ENCODE measurements around the gene ZIC1.

ZIC1 gene

GRCh38 chr3:147379651-147380050 is 29.5 kb upstream of the ZIC1 start:
- DNase-seq (ENCODE audit: low read depth in 2 of 2, low spot score in 1 of 2): no peak

GRCh38 chr3:147380387-147380951 is 28.7 kb upstream of the ZIC1 start:
- DNase-seq (ENCODE audit: low read depth in 2 of 2, low spot score in 1 of 2): no peak

DNA sequence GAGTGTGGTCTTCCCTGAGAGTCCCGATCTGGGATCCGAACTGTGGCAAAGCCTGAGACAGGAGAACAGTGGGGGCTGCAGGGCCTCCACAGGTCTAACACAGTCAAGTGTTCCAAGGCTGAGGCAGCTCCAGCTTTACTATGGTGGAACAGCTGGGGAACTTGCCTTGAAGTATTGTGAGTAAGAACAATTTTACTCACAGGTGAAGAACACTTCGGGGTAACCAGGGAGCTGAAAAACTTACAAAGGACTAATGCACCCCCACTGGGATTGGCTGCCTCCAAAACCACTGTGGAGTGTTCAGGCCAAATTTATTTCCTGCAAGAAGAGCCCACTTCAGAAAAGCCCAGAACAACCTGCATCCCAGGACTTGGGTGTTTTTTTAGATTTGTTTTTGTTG is 28.2 kb upstream of the ZIC1 start:
- DNase-seq (ENCODE audit: low read depth in 2 of 2, low spot score in 1 of 2): no peak

- DNase-seq (ENCODE audit: low read depth in 2 of 2, low spot score in 1 of 2): no peak
Observed at GRCh38 chr3:147381596-147381995, 27.6 kb upstream of the ZIC1 start.

DNA sequence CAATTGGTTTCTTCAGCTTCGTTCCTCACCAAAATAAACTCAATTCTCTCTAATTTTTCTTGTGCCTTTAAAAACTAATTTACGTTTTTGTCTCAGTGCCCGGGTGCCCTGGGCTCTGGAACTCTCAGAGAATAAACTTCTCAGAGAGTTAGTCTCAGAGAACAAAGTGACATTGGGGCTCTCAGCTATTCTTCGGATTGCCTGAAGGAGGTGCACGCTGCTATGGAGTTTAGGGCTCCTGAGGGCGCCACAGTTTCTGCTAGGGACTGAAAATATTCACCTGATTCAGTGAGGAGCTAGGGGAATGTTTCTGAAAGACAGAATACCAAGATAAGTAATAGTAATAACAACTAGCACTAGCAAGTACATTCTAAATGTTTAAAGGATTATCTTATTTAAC is 25.5 kb upstream of the ZIC1 start:
- no peak for DNase-seq (ENCODE audit: low read depth in 2 of 2, low spot score in 1 of 2)

DNA sequence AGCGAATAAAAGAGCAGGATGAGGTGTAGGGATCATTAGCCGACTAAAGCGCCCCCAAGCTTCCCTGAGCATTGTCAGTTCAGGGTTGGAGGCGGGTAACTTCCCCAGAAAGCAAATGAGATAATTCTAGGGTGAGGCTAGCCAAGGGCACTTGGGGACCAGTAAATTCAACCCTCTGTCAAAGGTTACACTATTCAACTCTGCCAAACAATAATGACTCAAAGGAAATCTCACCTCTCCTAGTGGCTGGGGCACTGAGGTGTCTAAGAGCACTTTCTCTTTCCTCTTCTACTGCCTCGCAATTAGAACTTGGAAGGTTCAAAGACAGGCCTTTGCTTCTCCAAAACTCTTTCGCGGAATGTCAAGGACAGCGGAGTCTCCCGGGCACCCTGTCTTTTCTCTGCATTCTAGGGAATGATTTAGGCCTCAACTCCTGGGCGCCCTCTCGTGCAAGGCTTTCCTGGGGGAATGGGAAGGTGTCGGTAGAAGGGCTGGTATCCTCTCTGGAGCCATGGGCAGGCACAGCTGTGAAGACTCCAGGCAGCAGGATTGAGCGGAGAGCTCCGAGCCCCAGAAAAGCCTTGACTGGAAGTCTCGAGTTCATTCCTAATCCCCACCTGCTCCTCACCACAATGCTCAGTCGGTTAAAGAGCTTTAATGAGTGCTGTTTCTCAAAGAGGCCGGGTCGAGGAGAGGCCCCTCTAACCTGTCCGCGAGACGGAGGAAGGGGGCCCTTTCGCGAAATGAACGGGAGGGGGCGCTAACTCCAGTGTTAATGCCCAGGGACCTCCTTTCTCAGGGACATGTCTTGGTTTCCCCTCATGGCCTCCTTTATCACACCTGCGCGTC is 24.7 kb upstream of the ZIC1 start:
- DNase-seq (ENCODE audit: low read depth in 2 of 2, low spot score in 1 of 2): no peak

DNA sequence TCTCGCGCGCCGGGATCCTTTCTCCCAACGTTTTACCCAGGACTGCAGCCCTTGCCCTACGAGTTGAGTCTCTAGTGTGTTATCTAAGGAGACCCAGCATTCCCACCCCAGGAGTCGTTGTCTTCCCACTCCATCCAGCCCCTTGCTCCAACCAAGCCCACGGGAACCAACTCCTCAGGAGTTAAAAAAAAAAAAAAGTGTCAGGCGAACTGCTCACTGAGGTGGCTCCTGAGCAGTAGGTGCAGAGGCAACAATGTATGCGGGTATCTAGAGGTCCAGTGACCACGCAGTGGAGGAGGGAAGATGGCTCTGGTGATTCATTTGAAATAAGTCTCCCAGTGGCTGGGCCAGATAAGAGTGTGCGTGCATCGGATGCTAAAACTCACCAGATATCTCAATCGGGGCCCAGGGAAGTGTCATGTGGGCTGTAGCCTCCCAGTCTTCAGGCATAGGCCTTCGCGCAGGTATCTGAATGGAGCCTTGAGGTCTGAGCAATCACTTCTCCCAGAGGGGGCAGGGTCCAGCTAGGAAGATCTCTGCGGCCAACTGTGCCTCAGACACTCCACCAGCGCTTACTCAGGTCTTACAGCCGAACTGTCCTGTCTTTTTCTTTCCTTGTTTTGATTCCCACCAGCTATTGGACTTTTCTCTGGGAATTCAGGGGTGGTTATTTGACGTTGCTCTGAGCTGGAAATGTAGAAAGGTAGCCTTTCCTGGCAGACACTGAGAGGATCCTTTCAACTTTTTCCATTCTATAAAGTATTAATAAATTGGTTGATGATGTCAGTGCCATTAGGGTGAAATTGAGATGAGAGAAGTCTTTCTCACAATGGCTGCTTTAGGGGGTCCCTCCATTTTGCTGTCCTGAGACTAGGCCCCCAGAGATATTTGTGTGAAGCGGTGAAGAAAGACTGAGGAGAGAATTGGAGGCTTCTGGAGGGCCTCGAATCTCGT is 23.8 kb upstream of the ZIC1 start:
- no peak for DNase-seq (ENCODE audit: low read depth in 2 of 2, low spot score in 1 of 2)

DNA sequence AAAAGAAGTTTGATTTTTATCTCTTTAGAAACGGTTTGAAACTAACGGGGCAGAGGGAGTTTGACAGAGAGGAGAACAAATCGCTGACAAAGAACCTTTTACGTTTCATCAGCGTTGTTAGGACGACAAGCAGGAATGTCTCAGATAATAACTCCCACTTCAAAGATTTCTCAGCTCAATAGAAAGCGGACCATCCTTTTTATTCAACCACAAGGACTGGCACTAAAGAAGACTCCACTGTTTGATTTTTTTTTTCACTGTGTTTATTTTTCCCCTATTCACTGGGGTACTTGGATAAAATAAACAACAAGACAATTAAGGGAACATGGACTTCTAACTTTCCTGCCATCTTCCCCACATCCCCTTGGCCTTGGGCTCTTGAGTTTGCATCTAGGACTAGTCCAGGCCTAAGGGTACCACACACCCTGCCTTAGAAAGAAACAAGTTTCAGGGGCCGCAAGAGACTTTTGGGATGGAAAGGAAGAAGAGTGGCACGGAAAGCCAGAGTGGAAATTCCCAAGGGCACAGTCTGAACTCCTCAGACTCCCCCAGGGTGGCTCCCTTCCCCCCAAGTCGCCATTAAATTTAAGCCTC is 21.8 kb upstream of the ZIC1 start:
- no peak for DNase-seq (ENCODE audit: low read depth in 2 of 2, low spot score in 1 of 2)

GRCh38 chr3:147387885-147388699 is 21.1 kb upstream of the ZIC1 start:
- DNase-seq (ENCODE audit: low read depth in 2 of 2, low spot score in 1 of 2): no peak

- no peak for DNase-seq (ENCODE audit: low read depth in 2 of 2, low spot score in 1 of 2)
Observed at GRCh38 chr3:147388700-147389580, 20.2 kb upstream of the ZIC1 start.

DNA sequence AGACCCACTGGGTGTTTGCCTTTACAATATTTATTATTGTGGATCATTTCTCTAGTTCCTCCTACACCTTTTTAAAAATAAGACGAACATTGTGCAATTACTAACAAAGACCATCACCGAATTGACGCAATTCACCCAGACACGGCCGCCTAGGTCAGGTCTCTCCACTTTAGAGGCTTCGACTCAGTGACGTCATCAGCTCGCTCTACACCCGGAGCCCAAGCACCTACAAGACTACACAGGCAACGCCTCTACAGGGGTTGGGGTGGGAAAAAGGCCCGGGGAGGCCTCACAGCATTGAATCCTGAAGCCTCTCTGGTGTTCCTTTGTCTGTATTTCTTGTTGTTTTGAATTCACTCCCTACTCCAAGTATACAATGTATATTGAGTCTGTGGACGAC is 19.4 kb upstream of the ZIC1 start:
- no peak for DNase-seq (ENCODE audit: low read depth in 2 of 2, low spot score in 1 of 2)

- DNase-seq (ENCODE audit: low read depth in 2 of 2, low spot score in 1 of 2): no peak
Observed at GRCh38 chr3:147390589-147391569, 18.3 kb upstream of the ZIC1 start.

GRCh38 chr3:147391781-147392624 is 17.2 kb upstream of the ZIC1 start:
- DNase-seq (ENCODE audit: low read depth in 2 of 2, low spot score in 1 of 2): no peak

- no peak for DNase-seq (ENCODE audit: low read depth in 2 of 2, low spot score in 1 of 2)
Observed at GRCh38 chr3:147392625-147392946, 16.6 kb upstream of the ZIC1 start.

DNA sequence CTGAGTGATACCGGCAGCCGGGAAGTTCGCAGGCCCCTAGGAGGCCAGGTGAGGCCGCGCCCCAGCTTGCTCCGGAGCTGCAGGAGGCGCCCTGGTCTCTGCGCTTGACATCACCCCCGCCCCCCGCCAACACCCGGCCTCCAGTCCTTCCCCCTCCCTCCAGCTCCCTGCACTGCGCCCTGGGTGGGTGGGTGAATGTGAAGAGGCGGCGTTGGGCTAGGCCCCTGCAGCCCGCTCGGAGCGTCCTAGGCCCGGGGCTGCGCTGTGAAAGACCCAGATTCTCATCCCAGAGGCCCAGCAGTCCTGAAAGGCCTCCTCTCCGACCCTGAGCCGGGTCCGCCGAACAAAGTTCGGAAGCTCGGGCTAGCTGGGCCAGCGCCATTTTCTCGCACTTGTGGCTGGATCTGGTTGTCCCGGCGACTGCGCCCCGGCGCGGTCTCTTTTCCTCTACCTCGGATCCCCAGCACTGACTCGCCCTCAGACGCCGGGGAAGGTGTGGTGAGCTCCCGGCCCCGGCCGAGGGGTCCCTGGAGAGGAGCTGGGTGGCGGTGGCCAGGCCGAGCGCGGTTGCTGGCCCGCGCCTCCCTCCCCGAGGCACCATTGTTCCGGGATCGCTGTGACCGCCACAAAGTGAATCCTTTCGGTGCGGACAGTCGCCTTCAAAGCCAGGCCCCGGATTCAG is 15.8 kb upstream of the ZIC1 start:
- no peak for DNase-seq (ENCODE audit: low read depth in 2 of 2, low spot score in 1 of 2)

GRCh38 chr3:147393943-147394883 is 15.0 kb upstream of the ZIC1 start:
- no peak for DNase-seq (ENCODE audit: low read depth in 2 of 2, low spot score in 1 of 2)

Measured in stimulated activated CD8-positive, alpha-beta memory T cell treated with anti-CD3 and anti-CD28 coated beads, Interleukin-4, amount 100 ng/mL, for 4 hours (primary cell).